ENCODE data around the gene NUDT7.

The NUDT7 gene

DNA sequence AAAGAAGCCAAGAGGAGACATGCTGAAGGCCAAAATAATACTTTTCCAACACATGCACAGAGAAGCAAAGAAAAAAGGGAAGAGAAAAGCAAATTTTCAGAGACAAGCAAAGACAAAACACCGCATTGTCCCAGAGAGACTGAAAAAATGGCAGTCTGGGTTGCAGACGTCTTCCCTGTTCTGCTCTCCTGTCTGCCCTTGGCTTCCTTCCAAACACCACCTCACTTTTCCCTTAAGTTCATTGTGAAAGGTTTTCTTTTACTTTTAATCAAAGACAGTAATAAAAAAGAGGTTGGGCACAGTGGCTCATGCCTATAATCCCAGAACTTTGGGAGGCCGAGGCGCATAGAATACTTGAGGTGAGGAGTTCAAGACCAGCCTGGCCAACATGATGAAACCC is 44.9 kb downstream of the NUDT7 start:
- TF ChIP-seq SIN3A (IDR thresholded peaks at IDR 0.05; ENCODE audit: borderline replicate concordance, insufficient read depth, low read length) (no peak), POLR2AphosphoS5 (IDR thresholded peaks at IDR 0.05; ENCODE audit: low read depth, low read length) (no peak), TAF1 (IDR thresholded peaks at IDR 0.05; ENCODE audit: borderline replicate concordance, insufficient read depth, low read length) (no peak), FOXP2 (optimal IDR thresholded peaks at IDR 0.05; ENCODE audit: borderline replicate concordance, extremely low read depth, extremely low read length, insufficient read depth) (no peak)
- TF ChIP-seq, protein P1, sequence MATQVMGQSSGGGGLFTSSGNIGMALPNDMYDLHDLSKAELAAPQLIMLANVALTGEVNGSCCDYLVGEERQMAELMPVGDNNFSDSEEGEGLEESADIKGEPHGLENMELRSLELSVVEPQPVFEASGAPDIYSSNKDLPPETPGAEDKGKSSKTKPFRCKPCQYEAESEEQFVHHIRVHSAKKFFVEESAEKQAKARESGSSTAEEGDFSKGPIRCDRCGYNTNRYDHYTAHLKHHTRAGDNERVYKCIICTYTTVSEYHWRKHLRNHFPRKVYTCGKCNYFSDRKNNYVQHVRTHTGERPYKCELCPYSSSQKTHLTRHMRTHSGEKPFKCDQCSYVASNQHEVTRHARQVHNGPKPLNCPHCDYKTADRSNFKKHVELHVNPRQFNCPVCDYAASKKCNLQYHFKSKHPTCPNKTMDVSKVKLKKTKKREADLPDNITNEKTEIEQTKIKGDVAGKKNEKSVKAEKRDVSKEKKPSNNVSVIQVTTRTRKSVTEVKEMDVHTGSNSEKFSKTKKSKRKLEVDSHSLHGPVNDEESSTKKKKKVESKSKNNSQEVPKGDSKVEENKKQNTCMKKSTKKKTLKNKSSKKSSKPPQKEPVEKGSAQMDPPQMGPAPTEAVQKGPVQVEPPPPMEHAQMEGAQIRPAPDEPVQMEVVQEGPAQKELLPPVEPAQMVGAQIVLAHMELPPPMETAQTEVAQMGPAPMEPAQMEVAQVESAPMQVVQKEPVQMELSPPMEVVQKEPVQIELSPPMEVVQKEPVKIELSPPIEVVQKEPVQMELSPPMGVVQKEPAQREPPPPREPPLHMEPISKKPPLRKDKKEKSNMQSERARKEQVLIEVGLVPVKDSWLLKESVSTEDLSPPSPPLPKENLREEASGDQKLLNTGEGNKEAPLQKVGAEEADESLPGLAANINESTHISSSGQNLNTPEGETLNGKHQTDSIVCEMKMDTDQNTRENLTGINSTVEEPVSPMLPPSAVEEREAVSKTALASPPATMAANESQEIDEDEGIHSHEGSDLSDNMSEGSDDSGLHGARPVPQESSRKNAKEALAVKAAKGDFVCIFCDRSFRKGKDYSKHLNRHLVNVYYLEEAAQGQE (IDR thresholded peaks at IDR 0.05; ENCODE audit: insufficient read depth in 1 of 2, low read depth in 2 of 2, low read length in 2 of 2) = no peak

DNA sequence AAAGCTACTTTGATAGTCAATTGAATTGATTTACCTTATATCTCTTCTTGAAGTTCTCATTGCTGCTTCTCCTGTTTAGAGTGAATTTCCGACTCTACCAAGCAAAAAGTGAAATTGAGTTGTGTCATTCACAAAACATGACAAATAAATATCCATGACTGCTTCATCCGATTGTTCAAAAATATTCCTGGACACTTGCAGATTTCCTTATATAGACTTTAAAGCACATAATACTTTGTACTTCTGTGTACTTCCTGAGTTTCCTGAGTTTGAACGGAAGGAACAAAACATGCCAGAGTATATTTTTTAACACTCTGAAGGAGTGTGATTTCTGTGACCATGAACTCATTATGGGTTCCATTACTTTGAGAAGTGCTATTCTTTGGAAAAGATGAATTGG is 45.5 kb downstream of the NUDT7 start:
- TF ChIP-seq POLR2AphosphoS5 (IDR thresholded peaks at IDR 0.05; ENCODE audit: low read depth, low read length) = no peak
- no peak for TF ChIP-seq SIN3A (IDR thresholded peaks at IDR 0.05; ENCODE audit: borderline replicate concordance, insufficient read depth, low read length)
- TF ChIP-seq, protein P1 (IDR thresholded peaks at IDR 0.05; ENCODE audit: insufficient read depth in 1 of 2, low read depth in 2 of 2, low read length in 2 of 2) = no peak

DNA sequence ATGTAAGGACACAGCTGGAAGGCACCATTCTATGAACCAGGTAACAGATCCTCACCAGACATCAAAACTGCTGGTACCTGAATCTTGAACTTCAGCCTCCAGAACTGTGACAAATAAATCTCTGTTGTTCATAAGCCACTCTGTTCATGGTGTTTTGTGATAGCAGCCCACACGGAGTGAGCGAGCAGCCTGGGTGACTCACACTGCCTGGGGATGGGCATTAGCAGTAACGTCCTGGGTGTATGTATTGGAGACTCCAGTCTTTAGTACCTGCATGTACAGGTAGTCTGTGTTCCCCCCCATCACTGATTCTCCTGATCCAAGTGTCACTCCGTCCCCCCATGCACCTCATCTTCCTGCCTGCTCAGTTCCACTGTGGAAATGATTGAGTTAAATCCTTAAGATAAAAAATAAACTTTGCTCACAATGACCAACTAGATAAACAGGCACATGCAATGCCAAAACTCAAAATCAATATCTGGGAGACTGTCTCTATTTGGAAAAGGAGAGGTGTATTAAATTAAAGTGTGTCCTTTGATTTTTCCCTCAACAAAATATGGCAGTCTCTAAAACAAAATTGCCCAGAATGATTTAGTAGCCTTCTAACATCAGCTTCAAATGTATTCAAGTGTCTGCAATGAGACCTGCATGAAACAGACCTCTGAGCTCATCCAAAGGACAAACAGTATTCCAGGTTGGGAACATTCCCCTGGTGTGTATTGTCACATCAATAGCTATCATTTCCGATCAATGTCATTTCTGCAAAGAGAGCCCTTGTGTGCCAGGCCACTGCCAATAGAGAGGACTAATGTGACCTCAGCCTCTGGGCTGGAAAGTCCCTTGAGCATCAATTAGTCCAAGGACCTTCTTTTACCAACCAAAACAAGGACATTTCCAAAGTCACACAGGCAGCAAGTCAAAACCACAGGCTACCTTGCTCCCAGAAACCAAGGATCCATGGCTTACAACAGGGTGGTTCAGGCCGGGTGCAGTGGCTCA is 53.9 kb downstream of the NUDT7 start:
- TF ChIP-seq FOXP2 (optimal IDR thresholded peaks at IDR 0.05; ENCODE audit: borderline replicate concordance, extremely low read depth, extremely low read length, insufficient read depth) (no peak), POLR2AphosphoS5 (IDR thresholded peaks at IDR 0.05; ENCODE audit: low read depth, low read length) (no peak), TAF1 (IDR thresholded peaks at IDR 0.05; ENCODE audit: borderline replicate concordance, insufficient read depth, low read length) (no peak), SIN3A (IDR thresholded peaks at IDR 0.05; ENCODE audit: borderline replicate concordance, insufficient read depth, low read length) (no peak)
- TF ChIP-seq, protein P1 (IDR thresholded peaks at IDR 0.05; ENCODE audit: insufficient read depth in 1 of 2, low read depth in 2 of 2, low read length in 2 of 2) = no peak

DNA sequence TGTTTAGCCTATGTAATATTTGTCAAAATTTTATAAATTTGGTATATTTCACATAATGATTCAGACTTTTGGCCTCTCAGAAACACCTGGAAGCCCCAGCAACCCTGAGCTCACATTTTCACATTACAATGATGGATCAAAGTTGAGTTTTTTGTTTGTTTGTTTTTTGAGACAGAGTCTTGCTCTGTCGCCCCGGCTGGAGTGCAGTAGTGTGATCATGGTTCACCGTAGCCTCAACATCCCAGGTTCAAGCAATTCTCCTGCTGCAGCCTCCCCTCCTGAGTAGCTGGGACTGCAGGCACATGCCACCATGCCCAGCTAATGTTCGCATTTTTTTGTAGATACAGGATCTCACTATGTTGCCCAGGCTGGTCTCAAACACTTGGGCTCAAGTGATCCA is 55.4 kb downstream of the NUDT7 start:
- no peak for TF ChIP-seq SIN3A (IDR thresholded peaks at IDR 0.05; ENCODE audit: borderline replicate concordance, insufficient read depth, low read length)
- TF ChIP-seq, protein P1 (IDR thresholded peaks at IDR 0.05; ENCODE audit: insufficient read depth in 1 of 2, low read depth in 2 of 2, low read length in 2 of 2) = no peak
- no peak for TF ChIP-seq FOXP2 (optimal IDR thresholded peaks at IDR 0.05; ENCODE audit: borderline replicate concordance, extremely low read depth, extremely low read length, insufficient read depth)
- TF ChIP-seq TAF1 (IDR thresholded peaks at IDR 0.05; ENCODE audit: borderline replicate concordance, insufficient read depth, low read length) = no peak
- no peak for TF ChIP-seq POLR2AphosphoS5 (IDR thresholded peaks at IDR 0.05; ENCODE audit: low read depth, low read length)
